ENCODE results near the gene CHAD.
"Not testable (repeated sequence)": the region's sequence is repeated elsewhere in the genome, so short reads cannot be mapped to it uniquely, and the experiment has no call there.

CHAD gene

DNA sequence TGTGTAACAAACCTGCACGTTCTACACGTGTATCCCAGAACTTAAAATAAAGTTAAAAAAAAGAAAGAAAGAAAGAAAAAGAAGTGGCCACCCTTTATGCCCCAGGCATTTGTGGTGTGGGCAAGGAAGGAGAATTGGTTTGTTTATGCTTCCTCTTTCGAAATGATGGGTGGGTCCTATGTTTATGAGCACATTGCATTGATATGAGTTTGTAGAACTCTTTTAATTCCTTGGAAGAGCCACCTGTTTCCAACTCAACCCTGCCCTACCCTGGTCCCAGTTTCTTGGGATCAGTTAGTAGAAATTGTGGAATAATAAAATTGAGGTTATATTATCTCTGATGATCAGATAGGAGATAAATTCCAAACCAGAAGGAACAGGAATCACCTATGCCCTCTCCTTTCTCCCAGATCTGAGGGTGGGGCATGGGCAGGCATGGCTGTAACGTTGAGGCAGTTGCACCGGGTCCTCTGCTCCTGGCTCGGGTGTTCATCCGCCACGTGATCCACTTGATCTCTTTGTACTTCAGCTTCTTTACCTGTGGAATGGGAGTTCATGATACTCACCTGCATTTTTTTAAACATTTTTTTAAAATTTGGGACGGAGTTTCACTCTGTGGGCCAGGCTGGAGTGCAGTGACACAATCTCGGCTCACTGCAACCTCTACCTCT lies 15.9 kb downstream of the CHAD start:
- no peak for DNase-seq

DNA sequence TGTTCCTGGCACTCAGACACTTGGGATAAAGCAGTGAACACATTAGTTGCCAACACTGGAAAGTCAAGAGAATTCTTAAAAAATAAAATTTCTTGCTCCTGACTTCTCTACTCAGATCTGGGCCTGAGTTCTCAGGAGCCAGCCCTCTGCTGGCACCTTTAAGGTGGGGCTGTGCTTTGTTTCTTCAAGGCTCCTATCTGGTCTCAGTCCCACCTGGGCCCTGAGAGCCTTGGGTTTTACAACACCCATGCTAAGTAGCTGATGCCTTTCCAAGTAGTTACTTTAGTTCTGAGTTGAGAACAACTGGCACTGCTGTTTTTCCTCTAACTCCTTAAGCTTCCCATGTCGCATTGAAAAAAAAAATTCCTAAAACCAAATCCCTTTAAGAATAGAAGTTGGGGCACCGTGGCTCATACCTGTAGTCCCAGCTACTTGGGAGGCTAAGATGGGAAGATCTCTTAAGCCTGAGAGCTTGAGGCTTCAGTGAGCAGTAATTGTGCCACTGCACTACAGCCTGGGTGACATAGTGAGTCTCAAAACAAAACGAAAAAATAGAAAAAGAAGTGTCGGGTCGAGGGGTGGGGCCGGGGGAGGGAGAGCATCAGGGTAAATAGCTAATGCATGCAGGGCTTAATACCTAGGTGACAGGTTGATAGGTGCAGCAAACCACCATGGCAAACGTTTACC lies 16.6 kb downstream of the CHAD start:
- DNase-seq, result no peak

DNA sequence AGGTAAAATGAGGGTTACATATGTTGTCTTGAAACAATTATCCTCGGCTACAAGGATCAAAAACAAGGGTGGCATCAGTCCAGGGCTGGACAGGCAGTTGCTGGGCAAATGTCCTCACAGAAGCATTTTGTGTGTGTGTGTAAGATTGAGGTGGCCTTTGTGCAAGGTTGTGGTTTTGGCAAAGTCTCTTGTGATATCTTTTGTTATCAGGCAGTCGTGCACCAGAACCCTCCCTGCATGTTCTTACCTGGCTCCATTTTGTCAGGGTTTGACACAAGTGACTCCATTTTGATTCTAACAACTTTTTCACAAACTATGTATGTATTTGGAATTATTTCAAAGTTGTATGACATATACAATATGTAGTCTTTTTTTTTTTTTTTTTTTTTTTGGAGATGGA lies 20.0 kb downstream of the CHAD start:
- DNase-seq, result no peak

DNA sequence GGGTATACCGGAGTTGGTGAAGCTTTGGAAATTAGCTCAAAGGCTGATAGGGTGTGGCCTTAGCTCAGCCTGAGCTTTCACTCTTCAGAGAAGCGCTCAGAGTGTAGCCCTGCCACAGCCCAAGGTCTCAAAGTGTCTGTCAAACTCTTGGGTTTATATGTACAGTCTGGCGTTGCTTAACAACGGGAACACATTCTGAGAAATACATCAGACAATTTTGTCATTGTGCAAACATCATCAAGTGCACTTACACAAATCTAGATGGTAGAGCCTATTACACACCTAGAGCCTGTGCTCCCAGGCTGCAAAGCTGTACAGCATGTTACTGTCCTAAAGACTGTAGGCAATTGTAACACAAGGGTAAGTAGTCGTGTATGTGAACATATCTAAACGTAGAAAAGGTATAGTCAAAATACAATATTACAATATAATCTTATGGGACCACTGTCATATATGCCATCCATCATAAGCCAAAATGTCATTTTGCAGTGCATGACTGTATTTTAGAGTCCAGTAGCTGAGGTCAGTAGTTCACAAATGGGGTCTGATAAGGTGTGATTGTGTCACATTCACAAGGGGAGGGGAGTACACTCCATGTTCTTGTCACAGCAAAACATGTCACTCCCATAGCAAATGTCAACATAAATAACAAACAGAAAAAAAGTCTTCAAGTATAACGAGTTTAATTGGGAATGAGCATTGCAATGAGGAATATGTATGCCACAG lies 20.6 kb downstream of the CHAD start:
- no peak for DNase-seq

DNA sequence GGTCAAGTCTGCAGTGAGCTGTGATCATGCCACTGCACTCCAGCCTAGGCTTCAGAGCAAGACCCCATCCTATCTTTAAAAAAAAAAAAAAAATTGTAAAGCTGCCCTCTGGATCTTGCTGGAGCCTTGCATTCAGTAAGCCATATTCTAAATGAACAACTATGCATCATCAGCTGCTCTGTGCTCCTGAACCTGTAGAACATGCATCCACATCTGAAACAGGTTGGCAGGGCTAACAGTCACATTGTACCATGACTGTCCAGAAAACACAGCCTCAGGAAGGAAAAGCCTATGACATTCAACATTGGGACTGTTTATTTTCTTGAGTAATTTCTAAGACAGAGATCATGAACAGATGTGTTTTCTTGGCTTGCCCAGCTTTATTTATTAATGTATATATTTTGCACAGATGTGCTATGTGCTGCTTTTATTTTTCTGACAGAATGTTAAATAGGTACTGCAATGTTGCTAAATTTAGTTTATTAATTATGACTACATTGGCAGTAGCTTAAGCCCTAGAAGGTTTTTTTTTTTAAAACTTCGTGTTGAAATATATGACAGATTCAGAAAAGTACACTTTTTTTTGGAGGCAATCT lies 22.9 kb downstream of the CHAD start:
- no peak for DNase-seq

DNA sequence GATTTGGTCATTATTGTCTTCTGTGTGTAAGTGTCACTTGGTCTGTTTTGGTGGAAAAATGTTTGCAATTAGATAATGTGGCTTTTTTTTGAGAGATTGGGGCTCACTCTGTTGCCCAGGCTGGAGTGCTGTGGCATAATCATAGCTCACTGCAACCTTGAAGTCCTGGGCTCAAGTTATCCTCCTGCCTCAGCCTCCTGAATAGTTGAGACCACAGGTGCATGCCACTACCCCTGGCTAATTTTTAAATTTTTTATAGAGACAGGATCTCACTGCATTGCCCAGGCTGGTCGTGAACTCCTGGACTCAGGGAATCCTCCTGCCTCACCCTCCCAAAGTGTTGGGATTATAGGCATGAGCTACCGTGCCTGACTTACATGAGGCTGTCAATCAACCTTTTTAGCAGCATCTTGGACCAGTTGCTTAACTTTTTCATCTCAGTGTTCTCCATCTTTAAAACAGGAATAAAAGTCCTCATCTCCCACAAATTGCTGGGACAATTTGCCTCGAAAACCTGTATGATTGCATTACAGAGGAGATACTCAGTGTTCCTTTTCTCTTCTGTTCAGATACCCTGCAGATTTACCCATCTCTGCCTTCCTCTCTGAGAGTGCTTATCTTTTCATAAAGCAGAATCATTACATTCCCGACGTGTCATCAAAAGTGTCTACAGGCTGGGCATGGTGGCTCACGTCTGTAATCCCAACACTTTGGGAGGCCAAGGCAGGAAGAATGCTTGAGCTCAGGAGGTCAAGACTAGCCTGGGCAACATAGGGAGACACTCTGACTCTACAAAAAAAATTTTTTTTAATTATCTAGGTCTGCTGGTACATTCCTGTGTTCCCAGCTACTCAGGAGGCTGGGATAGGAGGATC lies 23.6 kb downstream of the CHAD start:
- no peak for DNase-seq

DNA sequence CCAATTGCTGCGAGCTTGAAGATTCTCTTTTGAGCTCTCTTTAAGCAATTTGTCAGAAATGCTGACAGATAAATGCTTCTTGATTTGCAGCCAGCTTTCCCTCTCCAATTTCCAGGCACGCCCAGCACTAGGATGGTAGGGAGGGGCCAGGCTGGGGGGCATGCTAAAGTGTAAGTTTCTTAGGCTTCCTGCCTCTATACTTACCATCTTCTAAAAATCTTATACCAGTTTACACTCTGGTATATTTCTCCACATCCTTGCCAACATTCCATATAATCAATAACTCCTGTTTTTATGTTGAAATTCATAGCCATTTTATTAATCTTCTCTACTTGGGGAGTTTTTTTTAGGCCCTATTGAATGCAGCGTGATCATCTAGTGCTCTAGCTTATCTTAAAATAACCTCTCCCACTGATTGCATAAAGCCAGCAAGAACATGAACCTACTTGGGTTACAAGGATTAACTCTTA lies 25.1 kb downstream of the CHAD start:
- DNase-seq, result no peak

DNA sequence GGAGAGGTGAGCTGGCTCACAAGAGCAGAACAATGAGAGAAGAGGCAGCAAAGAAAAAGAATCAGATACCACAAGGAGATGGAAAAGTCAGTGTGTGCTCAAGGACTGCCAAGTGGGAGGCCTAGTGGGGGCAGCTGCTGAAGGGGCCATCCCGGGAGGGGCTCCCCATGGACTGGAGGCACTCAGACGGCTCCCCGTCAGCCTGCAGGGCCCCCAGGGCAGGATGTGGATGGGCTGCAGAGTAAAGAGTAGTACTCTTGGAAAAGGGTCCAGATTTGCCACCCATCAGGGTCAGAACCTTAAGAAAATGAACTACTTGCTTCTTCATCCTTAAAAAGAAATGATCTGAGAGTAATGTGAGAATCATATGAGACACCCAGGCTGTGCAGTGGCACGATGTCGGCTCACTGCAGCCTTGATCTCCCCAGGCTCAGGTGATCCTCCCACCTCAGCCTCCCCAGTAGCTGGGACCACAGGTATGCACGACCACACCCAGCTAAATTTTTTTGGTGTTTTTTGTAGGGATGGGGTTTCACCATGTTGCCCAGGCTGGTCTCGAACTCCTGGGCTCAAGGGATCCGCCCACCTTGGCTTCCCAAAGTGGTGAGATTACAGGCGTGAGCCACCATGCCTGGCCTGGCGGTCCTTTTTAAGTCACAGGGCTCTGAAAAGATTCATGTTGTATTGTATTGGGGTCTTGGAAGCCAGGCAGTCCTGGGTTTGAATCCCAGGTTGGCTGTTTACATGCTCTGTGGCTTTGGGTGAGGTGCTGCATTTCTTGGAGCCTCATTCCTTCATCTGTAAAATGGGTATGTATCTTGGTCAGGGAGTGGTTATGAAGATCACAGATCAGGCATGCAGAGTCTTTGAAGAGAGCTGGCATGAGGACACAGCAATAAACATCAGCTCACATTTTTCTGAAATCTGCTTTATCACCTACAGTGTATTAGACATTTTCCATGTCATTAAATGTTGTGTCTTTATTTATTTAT lies 27.5 kb downstream of the CHAD start:
- no peak for DNase-seq

DNA sequence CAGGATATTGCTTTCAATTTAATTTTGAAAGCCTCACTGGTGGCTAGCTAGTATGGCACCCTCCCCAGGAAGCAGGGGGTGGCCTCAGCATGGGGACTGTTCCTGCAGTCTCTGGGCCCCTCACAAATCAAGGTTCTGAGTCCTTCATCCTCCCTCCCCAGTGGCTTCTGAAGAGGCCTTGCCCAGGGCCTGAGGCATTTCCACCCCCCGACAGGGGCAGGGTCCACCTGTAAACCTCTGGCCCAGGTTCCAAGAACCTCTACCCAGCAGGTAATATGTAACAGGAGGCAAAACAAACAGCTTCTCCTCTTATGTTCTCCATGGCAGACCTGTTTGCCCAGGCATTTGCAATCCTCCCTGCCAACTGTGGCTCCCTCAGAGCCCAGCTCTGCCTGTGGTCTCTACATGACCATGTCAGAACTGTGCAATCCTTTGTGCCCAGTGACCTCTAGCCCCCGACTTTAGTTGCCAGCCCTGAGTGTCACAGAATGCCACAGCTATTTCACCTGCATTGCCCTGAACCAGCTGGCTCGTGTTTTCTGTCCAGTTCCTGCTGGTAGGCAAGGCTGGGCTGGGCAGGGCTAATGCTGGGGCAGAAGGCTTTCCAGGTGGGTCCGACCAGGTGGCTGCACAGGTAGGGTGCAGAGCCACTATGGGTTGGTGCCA lies 28.4 kb downstream of the CHAD start:
- no peak for DNase-seq

DNA sequence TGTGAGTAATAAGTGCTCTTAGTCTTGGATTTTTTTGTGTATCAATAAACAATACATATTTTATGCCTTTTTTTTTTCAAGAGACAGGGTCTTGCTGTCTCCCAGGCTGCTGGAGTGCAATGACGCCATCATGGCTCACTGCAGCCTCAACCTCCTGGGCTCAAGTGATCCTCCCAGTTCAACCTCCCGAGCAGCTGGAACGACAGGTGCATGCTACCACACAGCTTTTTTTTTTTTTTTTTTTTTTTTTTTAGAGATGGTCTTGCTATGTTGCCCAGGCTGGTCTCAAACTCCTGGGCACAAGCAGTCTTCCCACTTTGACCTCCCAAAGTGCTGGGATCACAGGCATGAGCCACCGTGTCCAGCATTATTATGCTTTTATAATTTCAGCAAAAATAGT lies 29.7 kb downstream of the CHAD start:
- no peak for DNase-seq

DNA sequence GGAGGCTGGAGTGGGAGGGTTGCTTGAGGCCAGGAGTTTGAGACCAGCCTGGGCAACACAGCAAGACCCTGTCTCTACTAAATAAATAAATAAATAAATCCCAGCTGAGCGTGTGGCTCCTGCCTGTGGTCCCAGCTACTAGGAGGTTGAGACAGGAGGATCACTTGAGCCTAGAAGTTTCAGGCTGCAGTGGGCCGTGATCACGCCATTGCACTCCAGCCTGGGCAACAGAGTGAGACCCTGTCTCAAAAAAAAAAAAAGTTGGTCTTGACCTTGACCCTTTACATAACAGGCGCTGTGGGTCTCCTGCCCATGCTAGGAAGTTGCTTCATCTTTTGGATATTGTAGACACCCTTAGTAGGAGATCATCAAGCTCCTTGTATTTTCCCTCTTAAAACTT lies 31.3 kb downstream of the CHAD start:
- no peak for DNase-seq

DNA sequence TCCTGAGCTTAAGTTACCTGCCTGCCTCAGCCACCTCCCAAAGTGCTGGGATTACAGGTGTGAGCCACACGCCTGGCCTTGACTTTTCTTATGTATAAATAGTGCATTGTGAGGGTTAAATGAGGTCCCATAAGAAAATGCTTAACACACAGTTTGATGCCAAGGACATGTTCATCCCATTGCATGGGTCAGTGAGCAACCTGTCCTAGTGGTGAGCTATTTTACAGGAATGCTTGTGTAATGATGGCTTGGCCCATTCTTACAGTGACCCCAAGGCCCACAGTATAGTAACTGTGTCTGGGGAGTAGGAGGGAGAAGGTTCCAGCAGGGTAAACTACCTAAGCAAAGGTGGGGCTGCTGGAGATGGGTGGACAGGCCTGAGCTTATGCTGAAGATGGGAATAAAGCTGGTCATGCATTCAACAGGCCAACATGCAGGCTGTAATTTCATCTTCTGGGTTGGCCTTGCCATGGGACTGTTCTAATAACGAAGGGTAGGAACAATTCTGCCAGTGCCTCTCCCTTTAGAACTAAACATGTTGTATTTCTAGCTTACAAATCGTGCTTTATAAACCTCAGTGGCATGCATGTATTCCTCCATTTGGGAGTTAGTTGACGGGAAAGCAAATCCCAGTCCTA lies 36.4 kb downstream of the CHAD start:
- no peak for DNase-seq

DNA sequence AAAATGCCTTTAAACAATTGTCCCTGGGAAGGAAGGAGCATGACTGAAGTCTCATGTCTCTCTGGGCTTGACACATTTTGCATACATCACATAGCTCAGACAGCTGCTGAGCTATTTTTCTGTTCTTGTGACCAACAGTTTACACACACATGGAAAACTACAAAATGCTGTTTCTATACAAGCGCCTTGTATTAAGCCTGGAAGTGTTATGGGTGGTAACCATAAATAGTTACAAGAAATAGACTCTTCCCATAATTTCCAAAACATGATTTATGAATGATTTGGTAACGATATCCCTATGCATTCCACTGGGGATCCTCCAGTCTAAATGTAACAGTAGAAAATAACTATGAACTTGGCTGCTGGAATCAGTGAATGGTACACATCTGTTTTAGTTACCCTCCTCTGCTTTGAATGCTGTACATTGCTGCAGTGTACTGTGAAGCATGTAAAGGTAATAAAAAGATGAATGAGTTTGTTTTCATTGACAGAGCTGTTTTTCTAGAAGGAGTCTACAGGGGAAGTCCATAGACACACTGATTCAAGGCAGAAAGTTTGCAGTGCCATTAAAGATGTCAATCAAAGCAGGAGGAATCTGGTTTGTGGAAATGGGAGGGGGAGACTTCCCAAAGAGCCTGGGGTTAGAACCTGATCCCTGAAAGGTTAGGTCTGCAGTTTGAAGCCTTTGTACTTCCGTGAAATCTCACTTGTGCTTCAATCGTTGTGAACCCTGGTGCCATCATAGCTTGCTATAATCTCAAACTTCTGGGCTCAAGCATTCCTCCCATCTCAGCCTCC lies 37.7 kb downstream of the CHAD start:
- DNase-seq, result no peak

DNA sequence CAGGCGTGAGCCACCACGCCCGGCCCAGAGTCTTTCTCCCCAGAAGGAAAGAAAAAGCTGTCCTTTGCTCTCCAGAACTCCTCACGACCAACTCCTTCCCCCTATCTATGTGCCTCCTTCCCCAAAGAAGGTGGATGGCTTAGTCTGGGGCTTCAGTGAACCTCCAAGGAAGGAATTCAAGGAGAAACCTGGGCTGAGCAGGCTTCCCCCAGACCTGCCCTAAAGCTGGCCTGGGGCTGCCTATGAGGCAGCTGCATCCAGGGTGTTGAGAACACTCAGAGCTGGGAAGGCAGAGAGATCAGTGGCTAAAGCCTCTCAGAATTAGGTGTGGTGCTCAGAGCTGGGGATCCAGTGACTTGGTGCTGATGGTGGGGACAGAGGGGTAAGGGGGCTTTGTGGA lies 38.9 kb downstream of the CHAD start:
- no peak for DNase-seq

DNA sequence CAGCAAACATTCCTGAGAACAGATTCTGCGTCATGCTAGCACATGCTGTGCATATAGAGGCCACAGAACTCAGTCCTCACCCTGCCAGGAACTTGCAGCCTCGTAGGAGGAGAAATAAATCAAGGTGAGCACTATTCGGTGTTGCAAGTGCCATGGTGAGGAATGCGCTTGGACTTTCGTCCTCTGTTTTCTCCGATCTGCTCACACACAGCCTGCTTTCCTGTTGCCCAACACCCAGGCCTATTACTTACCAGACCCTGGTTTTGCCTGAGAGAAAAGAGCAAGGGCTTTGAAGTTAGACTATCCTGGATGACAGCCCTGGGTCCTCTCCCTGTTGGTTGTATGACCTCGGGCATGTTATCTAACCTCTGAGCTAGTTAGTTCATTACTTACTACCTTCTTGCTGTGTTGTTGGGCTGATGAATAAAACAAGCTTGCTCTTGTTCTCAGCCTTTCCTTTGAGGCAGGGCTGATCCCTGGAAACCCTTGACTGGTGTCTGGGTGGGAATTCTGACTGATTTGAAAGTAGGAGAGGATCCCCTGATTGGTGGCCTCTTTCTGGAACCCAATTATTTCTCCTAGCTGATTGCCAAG lies 39.8 kb downstream of the CHAD start:
- DNase-seq, result no peak

DNA sequence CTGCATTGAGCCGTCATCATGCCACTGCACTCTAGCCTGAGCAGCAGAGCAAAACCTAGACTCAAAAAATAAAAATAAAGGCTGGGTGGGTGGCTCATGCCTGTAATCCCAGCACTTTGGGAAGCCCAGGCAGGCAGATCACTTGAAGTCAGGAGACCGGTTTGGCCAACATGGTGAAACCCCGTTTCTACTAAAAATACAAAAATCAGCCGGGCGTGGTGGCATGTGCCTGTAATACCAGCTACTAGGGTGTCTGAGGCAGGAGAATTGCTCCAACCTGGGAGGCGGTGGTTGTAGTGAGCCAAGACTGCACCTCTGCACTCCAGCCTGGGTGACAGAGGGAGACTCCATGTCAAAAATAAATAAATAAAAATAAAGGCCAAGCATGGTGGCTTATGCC lies 40.6 kb downstream of the CHAD start:
- not testable (repeated sequence) for DNase-seq

DNA sequence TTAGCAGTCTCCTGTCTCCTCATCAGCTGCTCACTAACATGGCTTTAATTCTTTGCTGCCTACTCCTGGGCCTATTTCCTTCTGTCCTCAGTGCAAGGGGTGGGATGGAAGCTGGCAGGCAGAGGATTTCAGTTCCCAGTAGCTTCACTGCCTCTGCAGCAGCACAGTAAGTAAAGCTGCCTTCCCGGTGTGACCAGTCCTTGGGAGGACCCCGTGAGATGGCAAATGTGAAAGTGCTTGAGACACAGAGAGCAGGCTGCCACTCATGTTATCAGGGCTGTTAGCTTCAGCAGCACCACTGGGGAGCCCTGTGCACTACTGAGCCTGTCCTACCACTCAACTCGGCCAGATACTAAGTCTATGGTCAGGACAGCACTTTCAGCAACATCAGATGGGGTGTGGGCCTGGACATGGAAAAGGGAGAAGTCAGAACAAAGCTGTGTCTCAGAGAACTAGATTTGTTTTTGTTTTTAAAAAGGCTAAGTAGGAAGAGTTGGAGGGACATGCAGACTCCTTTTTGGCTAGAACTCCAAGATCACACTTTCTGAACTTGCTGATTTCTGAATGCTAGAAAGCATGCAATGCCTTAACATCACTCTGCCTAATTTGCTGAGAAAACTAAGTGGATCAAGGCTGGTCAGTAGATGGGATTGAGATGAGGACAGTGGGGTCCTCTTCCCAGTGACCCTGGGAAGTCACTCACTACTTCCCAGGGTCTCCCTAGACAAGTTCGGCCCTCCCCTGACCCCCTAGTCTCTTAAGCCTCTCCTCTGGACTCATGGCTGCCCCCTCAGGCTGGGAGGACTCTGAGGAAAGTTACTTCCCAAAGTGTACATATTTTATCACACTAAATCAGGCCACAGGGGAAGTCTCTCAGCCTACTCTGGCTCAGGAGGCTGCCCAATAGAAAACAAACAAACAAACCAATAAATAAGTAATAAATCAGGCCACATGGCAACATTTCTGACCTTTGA lies 41.6 kb downstream of the CHAD start:
- DNase-seq, result no peak

DNA sequence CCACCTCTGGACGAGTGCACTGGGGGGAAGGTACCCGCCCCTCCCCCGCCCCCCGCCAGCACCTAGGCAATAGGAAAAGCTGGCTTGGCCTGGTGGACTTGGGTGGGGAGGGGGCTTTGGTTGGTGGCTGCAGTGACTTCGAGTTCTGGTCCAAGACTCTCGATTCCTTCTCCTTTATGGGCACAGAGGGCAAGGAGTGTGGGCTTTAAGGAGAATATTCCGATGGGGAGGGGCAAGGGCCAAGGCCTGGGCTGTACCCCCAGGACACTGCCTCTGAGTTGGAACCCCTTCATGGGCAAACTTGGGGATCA lies 42.3 kb downstream of the CHAD start:
- DNase-seq, result no peak

Measured in GOT3 (cell line).